Loucy (cell line): ENCODE results near the gene RABGAP1.

Source experiments
- H2AFZ ChIP-seq: fragments of 200-600 bp; sonication (generic); 2 replicates; pipeline ENCODE4 v1.6.0; 2016; ENCODE audit warnings: antibody characterized with exemption, mild to moderate bottlenecking, low read length, moderate library complexity
- H3F3A ChIP-seq: fragments of 200-600 bp; 2 replicates; pipeline ENCODE4 v1.6.0; 2016; ENCODE audit warnings: antibody characterized with exemption, low read depth, mild to moderate bottlenecking
- H3K27me3 ChIP-seq: fragments of 200-600 bp; sonication (generic); 2 replicates; pipeline ENCODE4 v1.6.1; 2014; ENCODE audit warnings: low read length, mild to moderate bottlenecking; ENCODE audit not compliant: insufficient read depth, poor library complexity, severe bottlenecking
- H3K36me3 ChIP-seq: fragments of 200-600 bp; sonication (generic); 2 replicates; pipeline ENCODE4 v1.6.1; 2016; ENCODE audit warnings: low read length; ENCODE audit not compliant: insufficient read depth
- H3K4me1 ChIP-seq: fragments of 200-600 bp; sonication (generic); 2 replicates; pipeline ENCODE4 v1.5.1; 2014; ENCODE audit warnings: low read length, mild to moderate bottlenecking; ENCODE audit not compliant: insufficient read depth, poor library complexity, severe bottlenecking
- H3K4me2 ChIP-seq: fragments of 200-600 bp; sonication (generic); 2 replicates; pipeline ENCODE4 v1.6.0; 2014; ENCODE audit warnings: antibody characterized with exemption, low read length, low read depth, mild to moderate bottlenecking; ENCODE audit not compliant: poor library complexity, severe bottlenecking
- H3K4me3 ChIP-seq: fragments of 200-600 bp; sonication (generic); 2 replicates; pipeline ENCODE4 v1.5.1; 2014; ENCODE audit warnings: low read length, mild to moderate bottlenecking, mixed read lengths; ENCODE audit not compliant: poor library complexity, severe bottlenecking
- H3K79me2 ChIP-seq: fragments of 200-600 bp; sonication (generic); 2 replicates; pipeline ENCODE4 v1.6.1; 2014; ENCODE audit warnings: low read length; ENCODE audit not compliant: insufficient read depth
- H3K9ac ChIP-seq: fragments of 200-600 bp; sonication (generic); 2 replicates; pipeline ENCODE4 v1.6.0; 2014; ENCODE audit warnings: mild to moderate bottlenecking, low read depth, low read length, moderate library complexity; ENCODE audit not compliant: poor library complexity, severe bottlenecking
- H3K9me2 ChIP-seq: fragments of 200-600 bp; sonication (generic); replicated peaks from 2 replicates; pipeline ENCODE4 v1.6.1; 2016; ENCODE audit warnings: low read depth, low read length, mixed read lengths
- H3K9me3 ChIP-seq: fragments of 200-600 bp; sonication (generic); 2 replicates; pipeline ENCODE4 v1.6.1; 2014; ENCODE audit warnings: mild to moderate bottlenecking, antibody characterized with exemption, low read length, low read depth; ENCODE audit not compliant: insufficient read depth
- H4K20me1 ChIP-seq: fragments of 200-600 bp; sonication (generic); 2 replicates; pipeline ENCODE4 v1.6.0; 2014; ENCODE audit warnings: antibody characterized with exemption, low read length, mild to moderate bottlenecking; ENCODE audit not compliant: insufficient read depth, poor library complexity, severe bottlenecking
- CTCF ChIP-seq: fragments of 200-600 bp; sonication (generic); conservative IDR thresholded peaks from 2 replicates; pipeline ENCODE4 v1.5.1; 2014; ENCODE audit warnings: mild to moderate bottlenecking, antibody characterized with exemption, low read length
- EZH2phosphoT487 ChIP-seq: fragments of 200-600 bp; IDR thresholded peaks from 2 replicates; pipeline ENCODE4 v1.6.1; 2018; ENCODE audit warnings: antibody characterized with exemption, mild to moderate bottlenecking, moderate library complexity, borderline replicate concordance

The RABGAP1 gene

GRCh38 chr9:123041489-123041888 lies 100.7 kb downstream of the RABGAP1 start:
- H3K27me3 ChIP-seq: no peaks in the 10 kb centered on the region
- no peak overlapping the region for H3K4me3 ChIP-seq
- H3K79me2 ChIP-seq: no peaks in the 10 kb centered on the region
- H3K9me3 ChIP-seq: no peaks in the 10 kb centered on the region
- no peak overlapping the region for H2AFZ ChIP-seq
- H4K20me1 ChIP-seq: no peaks in the 10 kb centered on the region
- H3K9me2 ChIP-seq: no peaks in the 10 kb centered on the region
- H3F3A ChIP-seq: no peaks in the 10 kb centered on the region
- H3K36me3 ChIP-seq: peaks cover 7% of the 10 kb centered on the region; the same call in 1 of the 2 replicates
- no peak for TF ChIP-seq EZH2phosphoT487
- TF ChIP-seq CTCF: no peak
- no peak overlapping the region for H3K9ac ChIP-seq
- H3K4me1 ChIP-seq: peaks cover 21% of the 10 kb centered on the region
- no peak overlapping the region for H3K4me2 ChIP-seq

- H3K9me2 ChIP-seq: no peaks in the 10 kb centered on the region
- no peak overlapping the region for H2AFZ ChIP-seq
- no peaks in the 10 kb centered on the region for H4K20me1 ChIP-seq
- no peak overlapping the region for H3K4me3 ChIP-seq
- H3K4me1 ChIP-seq: peaks cover 12% of the 10 kb centered on the region
- no peaks in the 10 kb centered on the region for H3F3A ChIP-seq
- H3K36me3 ChIP-seq: peaks cover 7% of the 10 kb centered on the region; the same call in 1 of the 2 replicates
- TF ChIP-seq EZH2phosphoT487 (no peak), CTCF (no peak)
- no peaks in the 10 kb centered on the region for H3K9me3 ChIP-seq
- no peak overlapping the region for H3K4me2 ChIP-seq
- no peaks in the 10 kb centered on the region for H3K79me2 ChIP-seq
- H3K9ac ChIP-seq: no peak overlapping the region
- H3K27me3 ChIP-seq: no peaks in the 10 kb centered on the region
Measured at GRCh38 chr9:123043081-123043939, 102.5 kb downstream of the RABGAP1 start.

DNA sequence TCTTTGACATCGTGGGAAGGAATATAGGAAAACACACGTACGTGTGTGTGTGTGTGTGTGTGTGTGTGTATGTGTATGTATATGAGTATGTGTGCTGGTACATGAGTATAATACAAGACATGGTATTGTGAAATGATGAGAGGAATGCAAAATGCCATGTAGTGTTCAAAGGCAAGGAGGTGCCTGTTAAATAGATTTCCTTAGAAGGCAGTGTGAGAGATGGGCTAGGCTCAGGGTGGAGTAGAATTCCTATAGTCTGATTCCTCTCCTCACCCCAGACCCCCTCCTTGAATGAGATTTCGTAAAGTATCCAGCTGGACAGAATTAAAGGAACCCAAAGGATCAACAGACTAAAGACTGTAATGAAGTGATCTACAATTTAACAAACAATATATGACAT lies 103.8 kb downstream of the RABGAP1 start:
- Histone ChIP-seq H3K4me1 (peaks cover 9% of the 10 kb centered on the region), H2AFZ (no peak overlapping the region), H3K4me3 (no peak overlapping the region), H3K9me3 (no peaks in the 10 kb centered on the region), H3K4me2 (no peak overlapping the region), H3K27me3 (no peaks in the 10 kb centered on the region), H3K79me2 (no peaks in the 10 kb centered on the region), H3K9ac (no peak overlapping the region), H3K9me2 (no peaks in the 10 kb centered on the region), H4K20me1 (no peaks in the 10 kb centered on the region), H3K36me3 (peaks cover 7% of the 10 kb centered on the region; the same call in 1 of the 2 replicates), H3F3A (no peaks in the 10 kb centered on the region)
- no peak for TF ChIP-seq EZH2phosphoT487
- TF ChIP-seq CTCF: no peak
